Left ventricle myocardium inferior (tissue), 1 donor: ENCODE results near the gene TANGO6. TPM values are rescaled to one million over a fixed set of nuclear protein-coding genes. Genes with fewer than 3 reads are reported as not detected.
A peak's percentile ranks its signal among the peaks of the same experiment; 100 is the strongest.

ENCODE experiments used
- DNase-seq: peaks from one replicate; pipeline ENCODE4 v3.0.0-alpha.2; 2020
- H3K27ac ChIP-seq: fragments of 200-600 bp; replicated peaks from 2 replicates; pipeline ENCODE4 v1.8.0; 2021
- H3K27me3 ChIP-seq: fragments of 200-600 bp; 2 replicates; pipeline ENCODE4 v1.8.0; 2021; ENCODE audit warnings: low read depth
- H3K36me3 ChIP-seq: fragments of 200-600 bp; 2 replicates; pipeline ENCODE4 v1.8.0; 2021
- H3K4me1 ChIP-seq: fragments of 200-600 bp; 2 replicates; pipeline ENCODE4 v1.8.0; 2021
- H3K4me3 ChIP-seq: fragments of 200-600 bp; 2 replicates; pipeline ENCODE4 v1.8.0; 2021; ENCODE audit warnings: mild to moderate bottlenecking, moderate library complexity
- H3K9me3 ChIP-seq: fragments of 200-600 bp; replicated peaks from 2 replicates; pipeline ENCODE4 v1.8.0; 2021
- intact Hi-C: fragments of 100-400 bp; cut with micrococcal nuclease; formaldehyde crosslinking; loops from one replicate; pipeline ENCODE4 v1.11.0; 2022
- total RNA-seq: library from RNA; stranded (reverse); fragmentation: NEBNext Ultra II Directional; extraction: Animal tissue kit (Norgen Biotek cat#: 25700); gene quantifications from one replicate; pipeline ENCODE4 v1.2.1, GENCODE V29; 2021
- TF ChIP-seq, protein P1 (sequence below): fragments of 200-600 bp; IDR thresholded peaks from 2 replicates; pipeline ENCODE4 v1.8.0; 2021; ENCODE audit warnings: antibody characterized with exemption, mild to moderate bottlenecking, borderline replicate concordance
- donor health status: DM: no; HTN: yes; CAD: no; lungs with severe emphysema.

TANGO6 gene
- total RNA-seq, 1 donor from 2014 or later: 10.5 TPM

GRCh38 chr16:69110406-69110805, 267.1 kb downstream of the TANGO6 start:
- H3K27ac ChIP-seq: no peak overlapping the region
- peaks cover 24% of the 10 kb centered on the region for H3K36me3 ChIP-seq
- intact Hi-C loops: no loop called here
- no peak for DNase-seq
- no peak overlapping the region for H3K4me3 ChIP-seq
- TF ChIP-seq, protein P1, sequence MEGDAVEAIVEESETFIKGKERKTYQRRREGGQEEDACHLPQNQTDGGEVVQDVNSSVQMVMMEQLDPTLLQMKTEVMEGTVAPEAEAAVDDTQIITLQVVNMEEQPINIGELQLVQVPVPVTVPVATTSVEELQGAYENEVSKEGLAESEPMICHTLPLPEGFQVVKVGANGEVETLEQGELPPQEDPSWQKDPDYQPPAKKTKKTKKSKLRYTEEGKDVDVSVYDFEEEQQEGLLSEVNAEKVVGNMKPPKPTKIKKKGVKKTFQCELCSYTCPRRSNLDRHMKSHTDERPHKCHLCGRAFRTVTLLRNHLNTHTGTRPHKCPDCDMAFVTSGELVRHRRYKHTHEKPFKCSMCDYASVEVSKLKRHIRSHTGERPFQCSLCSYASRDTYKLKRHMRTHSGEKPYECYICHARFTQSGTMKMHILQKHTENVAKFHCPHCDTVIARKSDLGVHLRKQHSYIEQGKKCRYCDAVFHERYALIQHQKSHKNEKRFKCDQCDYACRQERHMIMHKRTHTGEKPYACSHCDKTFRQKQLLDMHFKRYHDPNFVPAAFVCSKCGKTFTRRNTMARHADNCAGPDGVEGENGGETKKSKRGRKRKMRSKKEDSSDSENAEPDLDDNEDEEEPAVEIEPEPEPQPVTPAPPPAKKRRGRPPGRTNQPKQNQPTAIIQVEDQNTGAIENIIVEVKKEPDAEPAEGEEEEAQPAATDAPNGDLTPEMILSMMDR: no peak
- peaks cover 16% of the 10 kb centered on the region for H3K27me3 ChIP-seq
- no peaks in the 10 kb centered on the region for H3K9me3 ChIP-seq
- H3K4me1 ChIP-seq: peaks cover 48% of the 10 kb centered on the region

GRCh38 chr16:69111216-69111875, 268.0 kb downstream of the TANGO6 start:
- peaks cover 16% of the 10 kb centered on the region for H3K27me3 ChIP-seq
- H3K36me3 ChIP-seq: peaks cover 24% of the 10 kb centered on the region
- H3K9me3 ChIP-seq: no peaks in the 10 kb centered on the region
- intact Hi-C loops: no loop called here
- H3K27ac ChIP-seq: no peak overlapping the region
- peaks cover 51% of the 10 kb centered on the region for H3K4me1 ChIP-seq
- H3K4me3 ChIP-seq: no peak overlapping the region
- TF ChIP-seq, protein P1: no peak
- DNase-seq: no peak

DNA sequence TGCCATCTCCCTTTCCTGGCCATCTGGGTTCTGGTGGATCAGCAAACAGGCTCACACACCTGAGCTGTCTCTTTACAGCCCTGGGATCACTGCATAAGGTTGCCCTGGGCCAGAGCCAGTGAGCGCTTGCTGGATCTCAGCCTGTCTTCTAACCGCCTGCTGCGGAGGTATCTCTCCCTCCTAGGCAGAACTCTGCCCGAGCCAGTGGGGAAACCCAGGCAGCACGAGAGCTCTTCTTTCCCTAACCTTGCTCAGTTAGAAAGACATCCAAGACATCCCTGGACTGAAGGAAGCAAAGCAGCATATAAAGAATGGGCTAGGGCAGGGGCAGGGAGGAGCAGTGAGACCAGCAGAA, 268.5 kb downstream of the TANGO6 start:
- TF ChIP-seq, protein P1: no peak
- DNase-seq: no peak
- intact Hi-C loops: no loop called here
- Histone ChIP-seq H3K4me3 (no peak overlapping the region), H3K4me1 (peaks cover 51% of the 10 kb centered on the region), H3K27ac (no peak overlapping the region), H3K9me3 (no peaks in the 10 kb centered on the region), H3K36me3 (peaks cover 24% of the 10 kb centered on the region), H3K27me3 (peaks cover 12% of the 10 kb centered on the region)

GRCh38 chr16:69112285-69113129, 269.2 kb downstream of the TANGO6 start:
- Histone ChIP-seq H3K27ac (no peak overlapping the region), H3K27me3 (peaks cover 6% of the 10 kb centered on the region), H3K36me3 (peaks cover 24% of the 10 kb centered on the region), H3K9me3 (no peaks in the 10 kb centered on the region), H3K4me3 (no peak overlapping the region), H3K4me1 (peaks cover 51% of the 10 kb centered on the region)
- intact Hi-C loops: no loop called here
- peak; percentile 42 for DNase-seq
- TF ChIP-seq, protein P1: peak; percentile 77

DNA sequence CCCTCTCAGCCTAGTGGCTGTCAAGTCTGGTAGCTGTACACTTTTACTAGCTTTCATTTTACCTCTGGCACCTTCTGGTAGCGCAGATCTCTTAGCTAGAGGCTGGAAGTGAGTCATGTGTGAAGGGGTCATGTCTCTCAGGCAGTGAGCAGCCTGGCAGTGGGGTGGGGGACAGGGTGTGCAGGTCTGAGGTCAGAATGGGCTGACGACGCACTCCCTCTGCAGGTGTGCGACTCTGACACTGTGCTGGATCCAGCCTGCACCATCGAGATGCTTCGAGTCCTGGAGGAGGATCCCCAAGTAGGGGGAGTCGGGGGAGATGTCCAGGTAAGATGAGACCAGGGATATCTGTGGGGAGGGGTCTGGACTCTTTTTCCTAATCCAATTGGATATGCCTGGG, 269.9 kb downstream of the TANGO6 start:
- H3K36me3 ChIP-seq: peaks cover 26% of the 10 kb centered on the region
- no peak for DNase-seq

More for the DNA sequence above, 269.9 kb downstream of the TANGO6 start:
- Histone ChIP-seq H3K27me3 (peaks cover 3% of the 10 kb centered on the region), H3K4me3 (no peak overlapping the region), H3K27ac (no peak overlapping the region), H3K4me1 (peaks cover 51% of the 10 kb centered on the region), H3K9me3 (no peaks in the 10 kb centered on the region)
- TF ChIP-seq, protein P1: no peak
- intact Hi-C loops: no loop called here
